H9 (cell line): ENCODE data around the gene ALDH1B1. TPM values are rescaled to one million over a fixed set of nuclear protein-coding genes. Genes with fewer than 3 reads are reported as not detected.

Source experiments
- DNase-seq: peaks from one replicate; pipeline ENCODE4 v3.0.0-alpha.2; 2017
- H2AFZ ChIP-seq: one replicate; pipeline ENCODE4 v1.6.1; 2013; ENCODE audit warnings: mild to moderate bottlenecking, low read length, control low read depth, moderate library complexity
- H2AK5ac ChIP-seq: 2 replicates; pipeline ENCODE4 v1.6.1; 2013; ENCODE audit warnings: low read length, control low read depth, mixed read lengths; ENCODE audit not compliant: insufficient read length
- H2BK120ac ChIP-seq: one replicate; pipeline ENCODE4 v1.6.1; 2013; ENCODE audit warnings: low read depth, mild to moderate bottlenecking, low read length, control low read depth, inconsistent platforms; ENCODE audit not compliant: poor library complexity, severe bottlenecking
- H2BK12ac ChIP-seq: 2 replicates; pipeline ENCODE4 v1.6.1; 2013; ENCODE audit warnings: low read length, control low read depth, mixed read lengths, low read depth; ENCODE audit not compliant: insufficient read length
- H2BK15ac ChIP-seq: 2 replicates; pipeline ENCODE4 v1.6.1; 2013; ENCODE audit warnings: low read depth, low read length, control low read depth
- H2BK20ac ChIP-seq: one replicate; pipeline ENCODE4 v1.6.1; 2013; ENCODE audit warnings: low read depth, mild to moderate bottlenecking, low read length, control low read depth, inconsistent platforms; ENCODE audit not compliant: poor library complexity, severe bottlenecking
- H2BK5ac ChIP-seq: 2 replicates; pipeline ENCODE4 v1.6.1; 2013; ENCODE audit warnings: low read length, control low read depth, mixed read lengths; ENCODE audit not compliant: insufficient read length
- H3K14ac ChIP-seq: 2 replicates; pipeline ENCODE4 v1.6.1; 2013; ENCODE audit warnings: low read length, control low read depth; ENCODE audit not compliant: insufficient read depth
- H3K18ac ChIP-seq: 2 replicates; pipeline ENCODE4 v1.6.1; 2013; ENCODE audit warnings: low read depth, mild to moderate bottlenecking, mixed read lengths, low read length, control low read depth; ENCODE audit not compliant: insufficient read length
- H3K23ac ChIP-seq: 2 replicates; pipeline ENCODE4 v1.6.1; 2013; ENCODE audit warnings: low read length, control low read depth, mixed read lengths, low read depth; ENCODE audit not compliant: insufficient read length
- H3K23me2 ChIP-seq: 2 replicates; pipeline ENCODE4 v1.6.1; 2013; ENCODE audit warnings: low read depth, mild to moderate bottlenecking, mixed read lengths, low read length, control low read depth; ENCODE audit not compliant: insufficient read length, poor library complexity, severe bottlenecking
- H3K27ac ChIP-seq: 2 replicates; pipeline ENCODE4 v1.5.1; 2013; ENCODE audit warnings: low read length, control low read depth, mixed read lengths, low read depth; ENCODE audit not compliant: insufficient read length
- H3K27me3 ChIP-seq: 2 replicates; pipeline ENCODE4 v1.6.1; 2013; ENCODE audit warnings: low read length, control low read depth, inconsistent platforms; ENCODE audit not compliant: insufficient read depth
- H3K4ac ChIP-seq: 2 replicates; pipeline ENCODE4 v1.6.1; 2013; ENCODE audit warnings: low read depth, mild to moderate bottlenecking, control low read depth, inconsistent platforms, low read length, moderate library complexity
- H3K4me1 ChIP-seq: 2 replicates; pipeline ENCODE4 v1.6.1; 2013; ENCODE audit warnings: low read length, control low read depth, inconsistent platforms; ENCODE audit not compliant: insufficient read depth
- H3K4me2 ChIP-seq: 2 replicates; pipeline ENCODE4 v1.6.1; 2013; ENCODE audit warnings: low read length, control low read depth, mixed read lengths; ENCODE audit not compliant: insufficient read length, insufficient read depth
- H3K56ac ChIP-seq: 2 replicates; pipeline ENCODE4 v1.6.1; 2013; ENCODE audit warnings: low read depth, mild to moderate bottlenecking, mixed read lengths, low read length, control low read depth; ENCODE audit not compliant: insufficient read length
- H3K79me1 ChIP-seq: 2 replicates; pipeline ENCODE4 v1.6.1; 2013; ENCODE audit warnings: low read depth, mild to moderate bottlenecking, moderate library complexity, low read length, control low read depth, inconsistent platforms; ENCODE audit not compliant: insufficient read depth, poor library complexity, severe bottlenecking
- H3K79me2 ChIP-seq: 2 replicates; pipeline ENCODE4 v1.6.1; 2013; ENCODE audit warnings: low read length, control low read depth, inconsistent platforms; ENCODE audit not compliant: insufficient read depth
- H3K9ac ChIP-seq: 2 replicates; pipeline ENCODE4 v1.6.1; 2013; ENCODE audit warnings: low read length, control low read depth, mixed read lengths; ENCODE audit not compliant: insufficient read length; ENCODE audit errors: extremely low read depth
- H3K9me3 ChIP-seq: one replicate; pipeline ENCODE4 v1.6.1; 2013; ENCODE audit warnings: low read depth, low read length, inconsistent platforms; ENCODE audit not compliant: control insufficient read depth
- H3T11ph ChIP-seq: one replicate; pipeline ENCODE4 v1.6.1; 2013; ENCODE audit warnings: mild to moderate bottlenecking, low read length, control low read depth, inconsistent platforms
- H4K20me1 ChIP-seq: one replicate; pipeline ENCODE4 v1.6.1; 2013; ENCODE audit not compliant: control insufficient read depth, insufficient read length, insufficient read depth
- H4K5ac ChIP-seq: 2 replicates; pipeline ENCODE4 v1.6.1; 2013; ENCODE audit warnings: low read depth, mild to moderate bottlenecking, mixed read lengths, low read length, control low read depth; ENCODE audit not compliant: insufficient read length
- H4K8ac ChIP-seq: replicated peaks from 2 replicates; pipeline ENCODE4 v1.6.1; 2013; ENCODE audit warnings: low read length, control low read depth, mixed read lengths, low read depth; ENCODE audit not compliant: insufficient read length
- H4K91ac ChIP-seq: 2 replicates; pipeline ENCODE4 v1.6.1; 2013; ENCODE audit warnings: low read depth, mild to moderate bottlenecking, moderate library complexity, mixed read lengths, low read length, control low read depth; ENCODE audit not compliant: insufficient read length
- H3K27ac Mint-ChIP-seq, 3 experiments: 2 replicates in 2 of 3; 3 replicates in 1 of 3; pipeline ENCODE4 v1.8.0; 2020 to 2021; ENCODE audit warnings: mixed read lengths in 3 of 3, mild to moderate bottlenecking in 1 of 3, moderate library complexity in 1 of 3
- H3K27me3 Mint-ChIP-seq: 2 replicates; pipeline ENCODE4 v1.8.0; 2021; ENCODE audit warnings: low read depth, mild to moderate bottlenecking, moderate library complexity, mixed read lengths
- H3K36me3 Mint-ChIP-seq, 3 experiments: 2 replicates in 2 of 3; 3 replicates in 1 of 3; pipeline ENCODE4 v1.8.0; 2020 to 2021; ENCODE audit warnings: low read depth in 3 of 3, mixed read lengths in 3 of 3; ENCODE audit not compliant: insufficient read depth in 1 of 3
- H3K4me1 Mint-ChIP-seq, 2 experiments: 2 replicates each; pipeline ENCODE4 v1.8.0; 2020; ENCODE audit warnings: mixed read lengths in 2 of 2
- H3K4me3 Mint-ChIP-seq, 2 experiments: 2 replicates in 1 of 2; 3 replicates in 1 of 2; pipeline ENCODE4 v1.8.0; 2020 to 2021; ENCODE audit warnings: mild to moderate bottlenecking in 2 of 2, mixed read lengths in 2 of 2, moderate library complexity in 1 of 2
- H3K9me3 Mint-ChIP-seq, 2 experiments: 2 replicates in 1 of 2; 3 replicates in 1 of 2; pipeline ENCODE4 v1.8.0; 2020; ENCODE audit warnings: mild to moderate bottlenecking in 2 of 2, mixed read lengths in 2 of 2, moderate library complexity in 1 of 2
- CTCF ChIP-seq: fragments of 200-600 bp; sonication (generic); conservative IDR thresholded peaks from 3 replicates; pipeline ENCODE4 v1.8.0; 2021; ENCODE audit warnings: antibody characterized with exemption, mild to moderate bottlenecking
- WGBS: extraction: QIAGEN DNeasy Blood & Tissue Kit; methylation state at CpG from one replicate; pipeline ENCODE4 v1.1.7; 2013; ENCODE audit warnings: missing lambda C conversion rate, low lambda C conversion rate, mixed read lengths; ENCODE audit not compliant: insufficient read length; ENCODE audit errors: extremely low coverage; 5-methylcytosine and 5-hydroxymethylcytosine counted together
- total RNA-seq: library from RNA; stranded (reverse); gene quantifications from 2 replicates; pipeline ENCODE4 v1.2.1, GENCODE V29; 2021

ALDH1B1 gene
- total RNA-seq, 1 experiment from 2014 or later, result 49.6 TPM

GRCh38 chr9:38393128-38393796 is 760 bp downstream of the ALDH1B1 start:
- Histone ChIP-seq H3T11ph (no peak overlapping the region), H4K8ac (no peak overlapping the region), H4K20me1 (no peaks in the 10 kb centered on the region), H2BK120ac (no peak overlapping the region), H2BK5ac (no peak overlapping the region), H4K91ac (no peak overlapping the region), H3K79me2 (peaks cover 13% of the 10 kb centered on the region; the same call in 1 of the 2 replicates), H4K5ac (no peak overlapping the region), H2BK12ac (no peak overlapping the region), H2AFZ (no peak overlapping the region), H3K18ac (peak overlapping the region; percentile 44), H3K14ac (peak overlapping the region; percentile 73), H3K23ac (no peak overlapping the region), H3K4me1 (peaks cover 3% of the 10 kb centered on the region; the same call in 1 of the 2 replicates), H3K9me3 (no peaks in the 10 kb centered on the region), H2BK15ac (no peak overlapping the region), H3K4me2 (peak overlapping the region; percentile 95), H3K27ac (no peak overlapping the region), H2AK5ac (no peak overlapping the region), H3K23me2 (peaks cover 10% of the 10 kb centered on the region), H3K79me1 (no peaks in the 10 kb centered on the region), H2BK20ac (no peak overlapping the region), H3K9ac (peak overlapping the region; percentile 73), H3K4ac (no peak overlapping the region), H3K27me3 (peaks cover 2% of the 10 kb centered on the region; the same call in 1 of the 2 replicates), H3K56ac (no peak overlapping the region)
- WGBS, result no CpG with 5 or more reads among the region's 9 CpGs
- H3K27me3 Mint-ChIP-seq, result peaks cover 24% of the 10 kb centered on the region
- H3K4me1 Mint-ChIP-seq, result peaks cover 25 to 28% of the 10 kb centered on the region in 2 experiments
- peak overlapping the region; percentile 93 to 97 for H3K4me3 Mint-ChIP-seq
- H3K9me3 Mint-ChIP-seq, result no peaks in the 10 kb centered on the region; a peak in 1 of 5 replicates
- H3K36me3 Mint-ChIP-seq, result peaks cover 35 to 39% (median 35%) of the 10 kb centered on the region in 3 experiments; a peak in 6 of 7 replicates
- peak overlapping the region; percentile 85 to 90 (median 86); a peak in 4 of 7 replicates for H3K27ac Mint-ChIP-seq
- DNase-seq, result no peak
- no peak for TF ChIP-seq CTCF
